Neural cell (in vitro differentiated cells): Measurements from ENCODE around the gene PCCA. TPM values are rescaled to one million over a fixed set of nuclear protein-coding genes. Genes with fewer than 3 reads are reported as not detected.
"Not testable (repeated sequence)": the region's sequence is repeated elsewhere in the genome, so short reads cannot be mapped to it uniquely, and the experiment has no call there.

Experiments
- H2AFZ ChIP-seq: fragments of 200-600, 300-800 bp; sonication (generic), shearing (Covaris generic); 2 replicates; pipeline ENCODE4 v1.6.0; 2014; ENCODE audit warnings: low read depth, mild to moderate bottlenecking, antibody characterized with exemption, low read length, moderate library complexity
- H3F3A ChIP-seq: fragments of 200-600 bp; shearing (Covaris generic); 2 replicates; pipeline ENCODE4 v1.6.1; 2016; ENCODE audit warnings: mild to moderate bottlenecking, moderate library complexity, mixed read lengths, antibody characterized with exemption, low read length; ENCODE audit not compliant: insufficient read depth, poor library complexity, severe bottlenecking
- H3K27ac ChIP-seq: fragments of 200-600, 300-800 bp; sonication (generic), shearing (Covaris generic); 2 replicates; pipeline ENCODE4 v1.5.1; 2014; ENCODE audit warnings: mild to moderate bottlenecking, low read length, moderate library complexity
- H3K27me3 ChIP-seq: fragments of 300-800, 200-600 bp; sonication (generic), shearing (Covaris generic); 2 replicates; pipeline ENCODE4 v1.6.0; 2014; ENCODE audit warnings: mild to moderate bottlenecking, low read depth, low read length, moderate library complexity; ENCODE audit not compliant: insufficient read depth
- H3K36me3 ChIP-seq: fragments of 300-800, 200-600 bp; sonication (generic), shearing (Covaris generic); 2 replicates; pipeline ENCODE4 v1.5.1; 2014; ENCODE audit warnings: mild to moderate bottlenecking, antibody characterized with exemption, low read length, moderate library complexity; ENCODE audit not compliant: insufficient read depth
- H3K4me2 ChIP-seq: fragments of 300-800, 200-600 bp; sonication (generic), shearing (Covaris generic); 2 replicates; pipeline ENCODE4 v1.6.0; 2014; ENCODE audit warnings: mild to moderate bottlenecking, low read length
- H3K4me3 ChIP-seq: fragments of 300-800, 200-600 bp; sonication (generic), shearing (Covaris generic); 2 replicates; pipeline ENCODE4 v1.5.1; 2014; ENCODE audit warnings: mild to moderate bottlenecking, low read length, moderate library complexity
- H3K79me2 ChIP-seq: fragments of 200-600 bp; shearing (Covaris generic); replicated peaks from 2 replicates; pipeline ENCODE4 v1.6.0; 2014; ENCODE audit warnings: mild to moderate bottlenecking, low read length, moderate library complexity; ENCODE audit not compliant: insufficient read depth
- H3K9ac ChIP-seq: fragments of 300-800, 200-600 bp; sonication (generic), shearing (Covaris generic); 2 replicates; pipeline ENCODE4 v1.6.1; 2016; ENCODE audit warnings: mild to moderate bottlenecking, low read length, mixed read lengths
- H3K9me2 ChIP-seq: fragments of 200-600 bp; shearing (Covaris generic); 2 replicates; pipeline ENCODE4 v1.6.1; 2016; ENCODE audit warnings: mild to moderate bottlenecking, low read length, mixed read lengths; ENCODE audit not compliant: insufficient read depth
- H3K9me3 ChIP-seq: fragments of 200-600, 300-800 bp; sonication (generic), shearing (Covaris generic); 2 replicates; pipeline ENCODE4 v1.6.1; 2016; ENCODE audit warnings: mild to moderate bottlenecking, mixed run types, low read length, moderate library complexity, mixed read lengths
- H4K20me1 ChIP-seq: fragments of 200-600 bp; shearing (Covaris generic); 2 replicates; pipeline ENCODE4 v1.6.1; 2016; ENCODE audit warnings: mild to moderate bottlenecking, mixed run types; ENCODE audit not compliant: insufficient read depth
- EP300 ChIP-seq: fragments of 450-650 bp; conservative IDR thresholded peaks from 2 replicates; pipeline ENCODE4 v1.6.1; 2014; ENCODE audit warnings: antibody characterized with exemption, mild to moderate bottlenecking, moderate library complexity; ENCODE audit not compliant: poor library complexity, severe bottlenecking
- EZH2 ChIP-seq: fragments of 200-600, 300-800 bp; shearing (Covaris generic), sonication (generic); IDR thresholded peaks from 2 replicates; pipeline ENCODE4 v1.6.1; 2014; ENCODE audit warnings: antibody characterized with exemption, low read length, borderline replicate concordance, mild to moderate bottlenecking; ENCODE audit not compliant: insufficient read depth, poor library complexity, severe bottlenecking
- MXI1 ChIP-seq: fragments of 450-650 bp; conservative IDR thresholded peaks from 2 replicates; pipeline ENCODE4 v1.6.1; 2014; ENCODE audit warnings: antibody characterized with exemption, mild to moderate bottlenecking; ENCODE audit not compliant: poor library complexity, severe bottlenecking
- POLR2AphosphoS5 ChIP-seq: IDR thresholded peaks from 2 replicates; pipeline ENCODE4 v1.6.1; 2012
- RAD21 ChIP-seq: fragments of 450-650 bp; conservative IDR thresholded peaks from 2 replicates; pipeline ENCODE4 v1.6.1; 2014; ENCODE audit warnings: antibody characterized with exemption, mild to moderate bottlenecking, moderate library complexity
- SMC3 ChIP-seq: fragments of 450-650 bp; conservative IDR thresholded peaks from 2 replicates; pipeline ENCODE4 v1.6.1; 2014; ENCODE audit warnings: antibody characterized with exemption, mild to moderate bottlenecking, moderate library complexity; ENCODE audit not compliant: poor library complexity
- TAF1 ChIP-seq: IDR thresholded peaks from 2 replicates; pipeline ENCODE4 v1.6.1; 2012; ENCODE audit warnings: low read depth
- polyA plus RNA-seq: library from polyadenylated mRNA; depleted of rRNA; stranded (reverse); fragments of >200 nt; gene quantifications from 2 replicates; pipeline ENCODE4 v1.2.3, GENCODE V29; 2014
- TF ChIP-seq, protein P1 (sequence below): fragments of 450-650 bp; IDR thresholded peaks from 2 replicates; pipeline ENCODE4 v1.5.1; 2014; ENCODE audit warnings: antibody characterized with exemption, mild to moderate bottlenecking, moderate library complexity; ENCODE audit not compliant: poor library complexity, severe bottlenecking
- TF ChIP-seq, protein P2 (sequence below): IDR thresholded peaks from 2 replicates; pipeline ENCODE4 v1.6.1; 2012; ENCODE audit warnings: borderline replicate concordance

Gene PCCA
- polyA plus RNA-seq, 1 donor from 2014 or later: 17.0 TPM

DNA sequence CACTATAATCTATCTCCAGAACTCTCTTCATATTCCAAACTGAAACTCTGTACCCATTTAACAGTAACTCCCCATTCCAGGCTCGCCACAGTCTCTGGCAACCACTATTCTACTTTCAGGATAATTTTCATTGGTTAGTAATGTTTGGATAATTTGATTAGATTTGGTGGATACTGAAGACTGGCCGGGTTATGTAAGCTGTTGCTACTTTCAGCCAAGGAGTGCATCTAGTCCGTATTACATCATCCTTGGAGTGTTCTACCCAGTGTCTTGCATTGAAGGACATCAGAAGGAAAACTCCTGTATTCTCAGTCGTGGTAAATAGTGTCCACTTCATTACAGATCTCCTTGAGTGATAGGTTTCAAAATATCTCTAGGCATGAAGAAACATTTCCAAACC, 60.5 kb downstream of the PCCA start:
- no peaks in the 10 kb centered on the region for H4K20me1 ChIP-seq
- no peaks in the 10 kb centered on the region for H3K9me3 ChIP-seq
- H3K36me3 ChIP-seq: no peaks in the 10 kb centered on the region
- no peaks in the 10 kb centered on the region for H3F3A ChIP-seq
- no peak overlapping the region for H3K4me3 ChIP-seq
- no peaks in the 10 kb centered on the region for H3K9me2 ChIP-seq
- H3K9ac ChIP-seq: no peak overlapping the region
- H3K27ac ChIP-seq: no peak overlapping the region
- H3K4me2 ChIP-seq: no peak overlapping the region
- H3K27me3 ChIP-seq: no peaks in the 10 kb centered on the region
- TF ChIP-seq TAF1 (no peak), EZH2 (no peak)
- no peaks in the 10 kb centered on the region for H3K79me2 ChIP-seq
- no peak overlapping the region for H2AFZ ChIP-seq

DNA sequence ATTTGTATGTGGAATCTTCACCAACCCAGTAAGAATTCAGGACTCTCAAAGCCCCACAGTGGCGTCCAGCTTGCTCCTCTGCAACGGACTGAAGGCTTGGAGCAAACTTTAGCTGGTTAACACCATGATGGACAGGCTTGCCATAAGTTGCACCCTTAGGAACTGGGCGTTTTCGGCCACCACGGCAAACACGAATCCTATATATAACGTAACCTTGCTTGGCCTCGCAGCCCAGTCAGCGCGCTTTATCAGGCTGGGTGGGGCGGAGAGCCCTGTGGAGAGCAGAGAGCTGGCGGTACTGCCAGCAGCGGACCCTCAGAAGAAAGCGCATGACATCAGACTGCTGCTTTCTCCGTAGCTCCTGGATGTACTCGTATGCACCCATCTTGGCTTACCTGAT, 61.8 kb downstream of the PCCA start:
- not testable (repeated sequence) for H3K27ac ChIP-seq, H3K4me3 ChIP-seq

DNA sequence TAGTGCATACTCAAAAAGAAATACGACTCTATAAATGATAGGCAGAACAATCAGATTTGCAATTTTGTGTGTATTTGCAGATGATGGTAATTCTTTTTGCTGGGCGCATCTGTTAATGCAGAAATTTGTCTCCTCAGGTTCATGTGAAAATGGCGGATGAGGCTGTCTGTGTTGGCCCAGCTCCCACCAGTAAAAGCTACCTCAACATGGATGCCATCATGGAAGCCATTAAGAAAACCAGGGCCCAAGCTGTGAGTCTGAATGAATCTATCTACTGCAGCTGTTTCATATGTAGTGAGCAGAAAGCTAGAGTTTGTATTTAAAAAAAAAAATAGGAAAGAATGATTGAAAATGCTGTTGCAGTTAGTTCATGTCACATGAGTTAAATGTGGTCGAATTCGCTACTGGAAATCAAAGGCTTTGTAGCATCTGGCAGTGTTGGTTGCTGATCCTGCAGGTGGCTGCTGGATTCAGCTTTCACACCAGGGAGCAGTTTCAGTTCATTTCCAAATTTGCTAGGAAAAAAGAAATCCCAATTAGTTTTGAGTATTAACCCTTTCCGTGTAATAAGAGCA, 66.0 kb downstream of the PCCA start:
- no peak for TF ChIP-seq SMC3
- no peak for TF ChIP-seq RAD21
- TF ChIP-seq, protein P1, sequence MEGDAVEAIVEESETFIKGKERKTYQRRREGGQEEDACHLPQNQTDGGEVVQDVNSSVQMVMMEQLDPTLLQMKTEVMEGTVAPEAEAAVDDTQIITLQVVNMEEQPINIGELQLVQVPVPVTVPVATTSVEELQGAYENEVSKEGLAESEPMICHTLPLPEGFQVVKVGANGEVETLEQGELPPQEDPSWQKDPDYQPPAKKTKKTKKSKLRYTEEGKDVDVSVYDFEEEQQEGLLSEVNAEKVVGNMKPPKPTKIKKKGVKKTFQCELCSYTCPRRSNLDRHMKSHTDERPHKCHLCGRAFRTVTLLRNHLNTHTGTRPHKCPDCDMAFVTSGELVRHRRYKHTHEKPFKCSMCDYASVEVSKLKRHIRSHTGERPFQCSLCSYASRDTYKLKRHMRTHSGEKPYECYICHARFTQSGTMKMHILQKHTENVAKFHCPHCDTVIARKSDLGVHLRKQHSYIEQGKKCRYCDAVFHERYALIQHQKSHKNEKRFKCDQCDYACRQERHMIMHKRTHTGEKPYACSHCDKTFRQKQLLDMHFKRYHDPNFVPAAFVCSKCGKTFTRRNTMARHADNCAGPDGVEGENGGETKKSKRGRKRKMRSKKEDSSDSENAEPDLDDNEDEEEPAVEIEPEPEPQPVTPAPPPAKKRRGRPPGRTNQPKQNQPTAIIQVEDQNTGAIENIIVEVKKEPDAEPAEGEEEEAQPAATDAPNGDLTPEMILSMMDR: no peak
- TF ChIP-seq POLR2AphosphoS5: no peak
- H3K36me3 ChIP-seq: no peaks in the 10 kb centered on the region
- no peak overlapping the region for H2AFZ ChIP-seq
- no peak overlapping the region for H3K27ac ChIP-seq
- H4K20me1 ChIP-seq: no peaks in the 10 kb centered on the region
- no peaks in the 10 kb centered on the region for H3F3A ChIP-seq
- no peak overlapping the region for H3K9ac ChIP-seq
- H3K4me2 ChIP-seq: no peak overlapping the region
- no peak overlapping the region for H3K4me3 ChIP-seq
- no peaks in the 10 kb centered on the region for H3K27me3 ChIP-seq
- H3K79me2 ChIP-seq: no peaks in the 10 kb centered on the region
- no peaks in the 10 kb centered on the region for H3K9me2 ChIP-seq
- no peaks in the 10 kb centered on the region for H3K9me3 ChIP-seq

More for the DNA sequence above, 61.8 kb downstream of the PCCA start:
- H3K9me3 ChIP-seq, H3K9ac ChIP-seq, H3F3A ChIP-seq, H3K9me2 ChIP-seq, H3K79me2 ChIP-seq, H2AFZ ChIP-seq, H3K27me3 ChIP-seq, H3K36me3 ChIP-seq, H4K20me1 ChIP-seq, H3K4me2 ChIP-seq: not testable (repeated sequence)

DNA sequence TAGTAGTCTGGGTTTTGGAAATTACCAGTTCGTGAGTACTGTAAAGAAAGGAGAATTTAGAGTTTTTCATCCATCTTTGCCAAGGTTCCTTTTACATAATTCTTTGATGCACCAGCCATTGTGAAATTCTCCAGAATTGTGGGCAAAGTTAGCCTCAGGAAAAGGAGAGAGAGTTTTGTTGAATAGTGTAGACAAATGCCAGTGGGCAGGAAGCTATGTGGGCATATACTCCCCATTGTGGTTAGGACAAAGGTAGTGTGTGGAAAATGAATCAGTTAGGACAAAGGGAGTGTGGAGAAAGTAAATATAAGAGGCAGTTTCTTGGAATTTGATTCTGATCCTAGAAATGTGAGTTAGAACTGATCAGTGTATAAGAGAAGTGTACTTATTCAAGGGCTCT, 67.9 kb downstream of the PCCA start:
- H3K9ac ChIP-seq: no peak overlapping the region
- no peak overlapping the region for H3K4me2 ChIP-seq
- H2AFZ ChIP-seq: no peak overlapping the region
- no peak overlapping the region for H3K27ac ChIP-seq
- no peaks in the 10 kb centered on the region for H3K9me3 ChIP-seq
- no peaks in the 10 kb centered on the region for H3F3A ChIP-seq
- no peaks in the 10 kb centered on the region for H3K27me3 ChIP-seq
- no peak overlapping the region for H3K4me3 ChIP-seq
- no peaks in the 10 kb centered on the region for H3K9me2 ChIP-seq
- TF ChIP-seq EP300 (no peak), SMC3 (no peak), POLR2AphosphoS5 (no peak), TAF1 (no peak), EZH2 (no peak), MXI1 (no peak), RAD21 (no peak)
- TF ChIP-seq, protein P1: no peak
- TF ChIP-seq, protein P2, sequence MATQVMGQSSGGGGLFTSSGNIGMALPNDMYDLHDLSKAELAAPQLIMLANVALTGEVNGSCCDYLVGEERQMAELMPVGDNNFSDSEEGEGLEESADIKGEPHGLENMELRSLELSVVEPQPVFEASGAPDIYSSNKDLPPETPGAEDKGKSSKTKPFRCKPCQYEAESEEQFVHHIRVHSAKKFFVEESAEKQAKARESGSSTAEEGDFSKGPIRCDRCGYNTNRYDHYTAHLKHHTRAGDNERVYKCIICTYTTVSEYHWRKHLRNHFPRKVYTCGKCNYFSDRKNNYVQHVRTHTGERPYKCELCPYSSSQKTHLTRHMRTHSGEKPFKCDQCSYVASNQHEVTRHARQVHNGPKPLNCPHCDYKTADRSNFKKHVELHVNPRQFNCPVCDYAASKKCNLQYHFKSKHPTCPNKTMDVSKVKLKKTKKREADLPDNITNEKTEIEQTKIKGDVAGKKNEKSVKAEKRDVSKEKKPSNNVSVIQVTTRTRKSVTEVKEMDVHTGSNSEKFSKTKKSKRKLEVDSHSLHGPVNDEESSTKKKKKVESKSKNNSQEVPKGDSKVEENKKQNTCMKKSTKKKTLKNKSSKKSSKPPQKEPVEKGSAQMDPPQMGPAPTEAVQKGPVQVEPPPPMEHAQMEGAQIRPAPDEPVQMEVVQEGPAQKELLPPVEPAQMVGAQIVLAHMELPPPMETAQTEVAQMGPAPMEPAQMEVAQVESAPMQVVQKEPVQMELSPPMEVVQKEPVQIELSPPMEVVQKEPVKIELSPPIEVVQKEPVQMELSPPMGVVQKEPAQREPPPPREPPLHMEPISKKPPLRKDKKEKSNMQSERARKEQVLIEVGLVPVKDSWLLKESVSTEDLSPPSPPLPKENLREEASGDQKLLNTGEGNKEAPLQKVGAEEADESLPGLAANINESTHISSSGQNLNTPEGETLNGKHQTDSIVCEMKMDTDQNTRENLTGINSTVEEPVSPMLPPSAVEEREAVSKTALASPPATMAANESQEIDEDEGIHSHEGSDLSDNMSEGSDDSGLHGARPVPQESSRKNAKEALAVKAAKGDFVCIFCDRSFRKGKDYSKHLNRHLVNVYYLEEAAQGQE: no peak
- no peaks in the 10 kb centered on the region for H3K36me3 ChIP-seq
- H4K20me1 ChIP-seq: no peaks in the 10 kb centered on the region
- no peaks in the 10 kb centered on the region for H3K79me2 ChIP-seq
